GM12878 (cell line): ENCODE data around the gene CHPT1. TPM values are rescaled to one million over a fixed set of nuclear protein-coding genes. Genes with fewer than 3 reads are reported as not detected.
"Not testable (repeated sequence)": the region's sequence is repeated elsewhere in the genome, so short reads cannot be mapped to it uniquely, and the experiment has no call there.

Source experiments
- ATAC-seq: fragments of 200-7000 bp; cut with Tn5 transposase; 3 replicates; pipeline ENCODE4 v1.9.1; 2020; ENCODE audit warnings: mild to moderate bottlenecking, moderate library complexity
- BruUV-seq: library from RNA; stranded (reverse); fragments of 400-500 nt; replicated peaks from 2 replicates; lab custom pipeline; 2021; lab: Mats Ljungman, UMichigan
- CTCF ChIA-PET: fragments of 300-600 bp; sonication (Branson Sonifier 250); formaldehyde crosslinking; extraction: SDS; loops from one replicate; lab custom pipeline; 2021; ENCODE audit warnings: inconsistent platforms; lab: Yijun Ruan, JAX
- POLR2A ChIA-PET: fragments of 350-600 bp; formaldehyde crosslinking; extraction: SDS; loops from one replicate; lab custom pipeline; 2021; ENCODE audit warnings: inconsistent platforms; lab: Charles Lee
- RAD21 ChIA-PET: fragments of 300-600 bp; sonication (Branson Sonifier 250); formaldehyde crosslinking; loops from one replicate; lab custom pipeline; 2023; ENCODE audit warnings: antibody characterized with exemption; ENCODE audit not compliant: unreplicated experiment; lab: Charles Lee
- SMC1A ChIA-PET: fragments of 300-600 bp; sonication (Branson Sonifier 250); formaldehyde crosslinking; loops from one replicate; lab custom pipeline; 2023; ENCODE audit not compliant: unreplicated experiment, uncharacterized antibody; lab: Charles Lee
- DNase-seq: peaks from one replicate; pipeline ENCODE4 v3.0.0-alpha.2; 2011; ENCODE audit warnings: low read depth, low spot score
- FAIRE-seq: peaks from 3 replicates; lab custom pipeline; 2011; peaks lifted over from hg19 to GRCh38; lab: Jason Lieb, UNC
- H2AFZ ChIP-seq: 2 replicates; pipeline ENCODE4 v1.6.0; 2011; ENCODE audit warnings: low read depth, low read length, control low read depth; ENCODE audit not compliant: control insufficient read depth
- H3K27ac ChIP-seq: 2 replicates; pipeline ENCODE4 v1.5.1; 2011; ENCODE audit warnings: control low read depth; ENCODE audit not compliant: control insufficient read depth, insufficient read depth
- H3K27me3 ChIP-seq, 2 experiments: replicated peaks in 1 of 2; 2 replicates each; pipeline versions ENCODE4 v1.6.0 to v1.6.1; 2011; ENCODE audit warnings: low read length in 1 of 2; ENCODE audit not compliant: control insufficient read depth in 2 of 2, insufficient read depth in 2 of 2
- H3K36me3 ChIP-seq, 2 experiments: 2 replicates each; pipeline ENCODE4 v1.5.1; 2011; ENCODE audit warnings: low read length in 1 of 2; ENCODE audit not compliant: control insufficient read depth in 2 of 2, insufficient read depth in 2 of 2
- H3K4me1 ChIP-seq: 2 replicates; pipeline ENCODE4 v1.6.1; 2011; ENCODE audit warnings: mild to moderate bottlenecking, low read length, moderate library complexity, mixed read lengths; ENCODE audit not compliant: control insufficient read depth, insufficient read depth
- H3K4me2 ChIP-seq: 2 replicates; pipeline ENCODE4 v1.6.0; 2011; ENCODE audit warnings: control low read depth; ENCODE audit not compliant: control insufficient read depth, insufficient read depth
- H3K4me3 ChIP-seq: fragments of 200-600 bp; sonication (generic); 2 replicates; pipeline ENCODE4 v1.5.1; 2016
- H3K79me2 ChIP-seq: 2 replicates; pipeline ENCODE4 v1.6.0; 2011; ENCODE audit warnings: low read length; ENCODE audit not compliant: control insufficient read depth, insufficient read depth
- H3K9ac ChIP-seq: 2 replicates; pipeline ENCODE4 v1.8.0; 2011; ENCODE audit warnings: low read length, control low read depth, mixed read lengths; ENCODE audit not compliant: control insufficient read depth, insufficient read depth
- H3K9me3 ChIP-seq: replicated peaks from 3 replicates; pipeline ENCODE4 v1.5.1; 2011; ENCODE audit warnings: mild to moderate bottlenecking, low read length; ENCODE audit not compliant: control insufficient read depth, insufficient read depth
- H4K20me1 ChIP-seq: 2 replicates; pipeline ENCODE4 v1.6.0; 2011; ENCODE audit not compliant: control insufficient read depth, insufficient read depth
- BACH1 ChIP-seq: fragments of 450-650 bp; IDR thresholded peaks from 2 replicates; pipeline ENCODE4 v1.6.1; 2017; ENCODE audit warnings: mild to moderate bottlenecking, borderline replicate concordance
- ESRRA ChIP-seq: IDR thresholded peaks from 2 replicates; pipeline ENCODE4 v1.6.1; 2012; ENCODE audit warnings: mild to moderate bottlenecking, low read length, improper control_type of control experiment
- LARP7 ChIP-seq: fragments of 450-650 bp; IDR thresholded peaks from 2 replicates; pipeline ENCODE4 v1.6.1; 2017; ENCODE audit warnings: mild to moderate bottlenecking
- MEF2A ChIP-seq: IDR thresholded peaks from 2 replicates; pipeline ENCODE4 v1.6.1; 2011; ENCODE audit warnings: low read depth, mild to moderate bottlenecking, low read length, moderate library complexity; ENCODE audit not compliant: insufficient read depth
- MTA2 ChIP-seq: fragments of 450-650 bp; IDR thresholded peaks from 2 replicates; pipeline ENCODE4 v1.6.1; 2016; ENCODE audit warnings: low read depth, mild to moderate bottlenecking, moderate library complexity
- MXI1 ChIP-seq: fragments of 150-350 bp; IDR thresholded peaks from 2 replicates; pipeline ENCODE4 v1.6.1; 2011; ENCODE audit warnings: low read depth, mild to moderate bottlenecking, inconsistent platforms, low read length, improper control_type of control experiment
- MYC ChIP-seq: IDR thresholded peaks from 2 replicates; pipeline ENCODE4 v1.6.1; 2011; ENCODE audit warnings: mild to moderate bottlenecking, low read length, moderate library complexity, inconsistent platforms; ENCODE audit not compliant: insufficient read depth, insufficient replicate concordance, insufficient read length, severe bottlenecking
- STAT1 ChIP-seq: fragments of 450-650 bp; conservative IDR thresholded peaks from 2 replicates; pipeline ENCODE4 v1.6.1; 2014; ENCODE audit warnings: antibody characterized with exemption, mild to moderate bottlenecking
- TCF12 ChIP-seq: IDR thresholded peaks from 2 replicates; pipeline ENCODE4 v1.6.1; 2011; ENCODE audit warnings: low read depth, mild to moderate bottlenecking, low read length
- TCF3 ChIP-seq: IDR thresholded peaks from 2 replicates; pipeline ENCODE4 v1.6.1; 2012; ENCODE audit warnings: low read depth, mild to moderate bottlenecking, low read length, borderline replicate concordance; ENCODE audit not compliant: insufficient read depth
- WGBS: methylation state at CpG from one replicate; pipeline ENCODE4 v1.1.6; 2016; ENCODE audit warnings: low lambda C conversion rate; ENCODE audit not compliant: insufficient replicate concordance, insufficient coverage; ENCODE audit errors: missing lambda C conversion rate; 5-methylcytosine and 5-hydroxymethylcytosine counted together
- in situ Hi-C: fragments of 300-500 bp; cut with MboI; formaldehyde crosslinking; loops from 9 replicates; pipeline ENCODE4 v1.14.3; 2018; ENCODE audit warnings: mixed read lengths
- intact Hi-C: fragments of 100-400 bp; cut with micrococcal nuclease; formaldehyde crosslinking; loops from one replicate; pipeline ENCODE4 v1.14.2; 2022; ENCODE audit not compliant: unreplicated experiment
- polyA plus RNA-seq, 11 experiments: library from polyadenylated mRNA; depleted of rRNA in 4 of 11; unstranded in 6 of 11; stranded (reverse) in 5 of 11; fragments of >200 nt; fragmentation: Nextera tagmentation in 4 of 11; fragmentation: Illumina TruSeq in 1 of 11; extraction: Ambion mirVana in 4 of 11; extraction: Trizol in 1 of 11; gene quantifications; 1 replicate in 1 of 11; 2 replicates in 10 of 11; pipeline versions ENCODE4 v1.2.1 to v1.2.3, GENCODE V29; 2011 to 2016; ENCODE audit warnings: inconsistent platforms in 2 of 11, missing spikeins in 2 of 11, low read depth in 1 of 11
- total RNA-seq, 4 experiments: library from RNA; depleted of rRNA in 3 of 4; stranded (reverse); fragments of >200 nt in 3 of 4; fragmentation: Illumina TruSeq in 1 of 4; extraction: Trizol in 1 of 4; gene quantifications; 2 replicates each; pipeline versions ENCODE4 v1.2.1 to v1.2.3, GENCODE V29; 2013 to 2021
- TF ChIP-seq, protein P1 (sequence below), 3 experiments: IDR thresholded peaks in 2 of 3; conservative IDR thresholded peaks in 1 of 3; 2 replicates each; pipeline ENCODE4 v1.5.1; 2011; ENCODE audit warnings: low read depth in 3 of 3, low read length in 3 of 3, mild to moderate bottlenecking in 3 of 3, control low read depth in 2 of 3, moderate library complexity in 2 of 3, inconsistent platforms in 1 of 3, mixed read lengths in 1 of 3; ENCODE audit not compliant: control insufficient read depth in 2 of 3, insufficient read depth in 1 of 3; ENCODE audit errors: extremely low read depth in 1 of 3
- TF ChIP-seq, protein P2 (sequence below): fragments of 450-650 bp; IDR thresholded peaks from 2 replicates; pipeline ENCODE4 v1.6.1; 2016; ENCODE audit warnings: mild to moderate bottlenecking, moderate library complexity, borderline replicate concordance

The CHPT1 gene
- total and polyA plus RNA-seq, 10 of the 15 experiments (the other 5 are each of a cell fraction or from before 2014, with no cell fraction given): 0.85 to 10.2 (median 3.9) TPM

DNA sequence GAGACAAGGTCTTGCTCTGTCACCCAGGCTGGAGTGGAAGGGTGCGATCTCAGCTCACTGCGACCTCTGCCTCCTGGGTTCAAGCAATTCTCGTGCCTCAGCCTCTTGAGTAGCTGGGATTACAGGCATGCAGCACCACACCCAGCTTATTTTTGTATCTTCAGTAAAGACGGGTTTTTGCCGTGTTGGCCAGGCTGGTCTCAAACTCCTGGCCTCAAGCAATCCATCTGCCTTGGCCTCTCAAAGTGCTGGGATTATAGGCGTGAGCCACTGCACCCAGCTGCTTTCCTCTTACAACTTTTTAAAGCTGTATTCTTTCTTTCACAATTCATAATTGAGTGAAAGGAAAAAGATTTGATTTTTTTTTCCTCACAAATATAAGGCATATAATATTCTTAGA, 15.8 kb upstream of the CHPT1 start:
- FAIRE-seq, POLR2A ChIA-PET: not testable (repeated sequence)

DNA sequence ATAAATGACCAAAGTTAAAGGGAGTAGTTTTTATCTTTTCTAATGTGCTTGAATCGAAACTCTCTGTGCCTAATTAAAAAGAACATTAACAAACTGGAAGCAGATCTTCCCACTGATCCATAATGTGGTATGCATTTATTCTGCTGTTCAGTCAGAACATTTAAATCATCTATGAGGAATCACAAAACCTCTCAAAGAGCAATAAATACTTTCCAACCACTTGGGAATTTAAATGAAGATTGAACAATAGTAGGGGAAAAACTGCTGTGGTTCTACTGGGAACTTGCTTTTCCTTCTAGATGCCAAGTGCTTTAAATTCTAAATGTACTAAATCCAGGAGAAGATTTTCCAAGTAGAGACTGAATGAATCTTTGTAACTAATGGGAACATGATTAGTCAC, 12.3 kb upstream of the CHPT1 start:
- Histone ChIP-seq H3K79me2 (no peaks in the 10 kb centered on the region), H3K9ac (no peak overlapping the region), H4K20me1 (no peaks in the 10 kb centered on the region), H3K4me1 (no peaks in the 10 kb centered on the region), H2AFZ (no peak overlapping the region), H3K27me3 (no peaks in the 10 kb centered on the region; a peak in 1 of 4 replicates), H3K27ac (no peak overlapping the region), H3K4me3 (no peak overlapping the region), H3K9me3 (no peaks in the 10 kb centered on the region), H3K4me2 (no peak overlapping the region), H3K36me3 (no peaks in the 10 kb centered on the region)
- 30% methylated on average over 1 of the region's 1 CpG for WGBS
- FAIRE-seq (no peak), ATAC-seq (no peak), DNase-seq (no peak)
- RAD21 ChIA-PET: no interaction called here
- no TSS peak for BruUV-seq
- intact Hi-C loops (no loop called here), in situ Hi-C loops (no loop called here)
- CTCF ChIA-PET: no interaction called here
- SMC1A ChIA-PET: no interaction called here
- POLR2A ChIA-PET: no interaction called here
- TF ChIP-seq BACH1: no peak
- no peak for TF ChIP-seq MEF2A
- no peak for TF ChIP-seq LARP7
- TF ChIP-seq MTA2: no peak
- TF ChIP-seq TCF12: no peak
- TF ChIP-seq ESRRA: no peak
- no peak for TF ChIP-seq MYC
- TF ChIP-seq STAT1: no peak
- TF ChIP-seq, protein P1, sequence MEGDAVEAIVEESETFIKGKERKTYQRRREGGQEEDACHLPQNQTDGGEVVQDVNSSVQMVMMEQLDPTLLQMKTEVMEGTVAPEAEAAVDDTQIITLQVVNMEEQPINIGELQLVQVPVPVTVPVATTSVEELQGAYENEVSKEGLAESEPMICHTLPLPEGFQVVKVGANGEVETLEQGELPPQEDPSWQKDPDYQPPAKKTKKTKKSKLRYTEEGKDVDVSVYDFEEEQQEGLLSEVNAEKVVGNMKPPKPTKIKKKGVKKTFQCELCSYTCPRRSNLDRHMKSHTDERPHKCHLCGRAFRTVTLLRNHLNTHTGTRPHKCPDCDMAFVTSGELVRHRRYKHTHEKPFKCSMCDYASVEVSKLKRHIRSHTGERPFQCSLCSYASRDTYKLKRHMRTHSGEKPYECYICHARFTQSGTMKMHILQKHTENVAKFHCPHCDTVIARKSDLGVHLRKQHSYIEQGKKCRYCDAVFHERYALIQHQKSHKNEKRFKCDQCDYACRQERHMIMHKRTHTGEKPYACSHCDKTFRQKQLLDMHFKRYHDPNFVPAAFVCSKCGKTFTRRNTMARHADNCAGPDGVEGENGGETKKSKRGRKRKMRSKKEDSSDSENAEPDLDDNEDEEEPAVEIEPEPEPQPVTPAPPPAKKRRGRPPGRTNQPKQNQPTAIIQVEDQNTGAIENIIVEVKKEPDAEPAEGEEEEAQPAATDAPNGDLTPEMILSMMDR (IDR thresholded peaks at IDR 0.05 in 2 of 3, conservative IDR thresholded peaks at IDR 0.05 in 1 of 3; ENCODE audit: control insufficient read depth in 2 of 3, extremely low read depth in 1 of 3, insufficient read depth in 1 of 3, low read depth in 3 of 3, low read length in 3 of 3): no peak
- no peak for TF ChIP-seq MXI1
- TF ChIP-seq, protein P2, sequence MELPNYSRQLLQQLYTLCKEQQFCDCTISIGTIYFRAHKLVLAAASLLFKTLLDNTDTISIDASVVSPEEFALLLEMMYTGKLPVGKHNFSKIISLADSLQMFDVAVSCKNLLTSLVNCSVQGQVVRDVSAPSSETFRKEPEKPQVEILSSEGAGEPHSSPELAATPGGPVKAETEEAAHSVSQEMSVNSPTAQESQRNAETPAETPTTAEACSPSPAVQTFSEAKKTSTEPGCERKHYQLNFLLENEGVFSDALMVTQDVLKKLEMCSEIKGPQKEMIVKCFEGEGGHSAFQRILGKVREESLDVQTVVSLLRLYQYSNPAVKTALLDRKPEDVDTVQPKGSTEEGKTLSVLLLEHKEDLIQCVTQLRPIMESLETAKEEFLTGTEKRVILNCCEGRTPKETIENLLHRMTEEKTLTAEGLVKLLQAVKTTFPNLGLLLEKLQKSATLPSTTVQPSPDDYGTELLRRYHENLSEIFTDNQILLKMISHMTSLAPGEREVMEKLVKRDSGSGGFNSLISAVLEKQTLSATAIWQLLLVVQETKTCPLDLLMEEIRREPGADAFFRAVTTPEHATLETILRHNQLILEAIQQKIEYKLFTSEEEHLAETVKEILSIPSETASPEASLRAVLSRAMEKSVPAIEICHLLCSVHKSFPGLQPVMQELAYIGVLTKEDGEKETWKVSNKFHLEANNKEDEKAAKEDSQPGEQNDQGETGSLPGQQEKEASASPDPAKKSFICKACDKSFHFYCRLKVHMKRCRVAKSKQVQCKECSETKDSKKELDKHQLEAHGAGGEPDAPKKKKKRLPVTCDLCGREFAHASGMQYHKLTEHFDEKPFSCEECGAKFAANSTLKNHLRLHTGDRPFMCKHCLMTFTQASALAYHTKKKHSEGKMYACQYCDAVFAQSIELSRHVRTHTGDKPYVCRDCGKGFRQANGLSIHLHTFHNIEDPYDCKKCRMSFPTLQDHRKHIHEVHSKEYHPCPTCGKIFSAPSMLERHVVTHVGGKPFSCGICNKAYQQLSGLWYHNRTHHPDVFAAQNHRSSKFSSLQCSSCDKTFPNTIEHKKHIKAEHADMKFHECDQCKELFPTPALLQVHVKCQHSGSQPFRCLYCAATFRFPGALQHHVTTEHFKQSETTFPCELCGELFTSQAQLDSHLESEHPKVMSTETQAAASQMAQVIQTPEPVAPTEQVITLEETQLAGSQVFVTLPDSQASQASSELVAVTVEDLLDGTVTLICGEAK: no peak
- no peak for TF ChIP-seq TCF3

More for the DNA sequence above, 15.8 kb upstream of the CHPT1 start:
- in situ Hi-C loops, RAD21 ChIA-PET, SMC1A ChIA-PET, H3K79me2 ChIP-seq, H3K9me3 ChIP-seq, H3K9ac ChIP-seq, H4K20me1 ChIP-seq, H2AFZ ChIP-seq, ATAC-seq, H3K27ac ChIP-seq, H3K27me3 ChIP-seq, DNase-seq, H3K4me2 ChIP-seq, H3K36me3 ChIP-seq, intact Hi-C loops, H3K4me1 ChIP-seq, H3K4me3 ChIP-seq, BruUV-seq: not testable (repeated sequence)
- WGBS: 34% methylated on average over 5 of the region's 6 CpGs
- CTCF ChIA-PET: interaction anchor here (1.0 kb wide), 1 partner anchor 13 kb away, joined by 3 read pairs; no protein-coding TSS in a partner anchor
